WTC11 (cell line): ENCODE results near the gene CCNF. TPM values are rescaled to one million over a fixed set of nuclear protein-coding genes. Genes with fewer than 3 reads are reported as not detected.

Experiments
- ATAC-seq: fragments of 200-7000 bp; cut with Tn5 transposase; 2 replicates; pipeline ENCODE4 v1.10.0; 2021; ENCODE audit warnings: mild to moderate bottlenecking, moderate library complexity
- CTCF ChIA-PET: fragments of 300-600 bp; sonication (Branson Sonifier 250); formaldehyde crosslinking; loops from one replicate; lab custom pipeline; 2021; ENCODE audit warnings: antibody characterized with exemption; lab: Charles Lee
- POLR2A ChIA-PET: fragments of 350-600 bp; sonication (Branson Sonifier 250); formaldehyde crosslinking; loops from one replicate; lab custom pipeline; 2021; ENCODE audit warnings: antibody characterized with exemption; lab: Charles Lee
- DNase-seq: peaks from one replicate; pipeline ENCODE4 v3.0.0; 2021; ENCODE audit warnings: low spot score
- H3K27ac Mint-ChIP-seq: 2 replicates; pipeline ENCODE4 v1.8.0; 2021; ENCODE audit warnings: mixed read lengths
- H3K27me3 Mint-ChIP-seq: 2 replicates; pipeline ENCODE4 v1.8.0; 2021; ENCODE audit warnings: low read depth, mild to moderate bottlenecking, moderate library complexity, mixed read lengths
- H3K36me3 Mint-ChIP-seq: 2 replicates; pipeline ENCODE4 v1.8.0; 2021; ENCODE audit warnings: mixed read lengths
- H3K4me1 Mint-ChIP-seq: 2 replicates; pipeline ENCODE4 v1.8.0; 2022; ENCODE audit warnings: mixed read lengths
- H3K4me3 Mint-ChIP-seq: 2 replicates; pipeline ENCODE4 v1.8.0; 2021; ENCODE audit warnings: mild to moderate bottlenecking, moderate library complexity, mixed read lengths
- H3K9me3 Mint-ChIP-seq: 2 replicates; pipeline ENCODE4 v1.8.0; 2021; ENCODE audit warnings: mixed read lengths
- ATF1 ChIP-seq: sonication (generic); formaldehyde crosslinking; IDR thresholded peaks from 2 replicates; pipeline ENCODE4 v1.8.1; 2023; ENCODE audit warnings: mild to moderate bottlenecking, moderate library complexity, missing genetic modification reagents
- ATF6 ChIP-seq: sonication (generic); formaldehyde crosslinking; IDR thresholded peaks from 2 replicates; pipeline ENCODE4 v1.8.1; 2023; ENCODE audit warnings: mild to moderate bottlenecking, missing genetic modification reagents
- CREM ChIP-seq: sonication (generic); formaldehyde crosslinking; IDR thresholded peaks from 2 replicates; pipeline ENCODE4 v1.8.1; 2022; ENCODE audit warnings: mild to moderate bottlenecking, missing genetic modification reagents, moderate library complexity
- CTCF ChIP-seq: fragments of 200-600 bp; IDR thresholded peaks from 2 replicates; pipeline ENCODE4 v1.8.0; 2022; ENCODE audit warnings: antibody characterized with exemption
- EMX1 ChIP-seq: fragments of 250-450 bp; sonication (Bioruptor Pico); IDR thresholded peaks from 2 replicates; pipeline ENCODE4 v1.8.0; 2021; ENCODE audit warnings: mild to moderate bottlenecking
- ETV6 ChIP-seq: sonication (generic); formaldehyde crosslinking; IDR thresholded peaks from 2 replicates; pipeline ENCODE4 v1.8.1; 2022; ENCODE audit warnings: mild to moderate bottlenecking, missing genetic modification reagents
- FOXJ3 ChIP-seq: sonication (generic); formaldehyde crosslinking; IDR thresholded peaks from 2 replicates; pipeline ENCODE4 v1.9.0; 2021; ENCODE audit warnings: missing genetic modification reagents, mild to moderate bottlenecking, borderline replicate concordance
- GTF2I ChIP-seq: fragments of 250-450 bp; sonication (Bioruptor Pico); conservative IDR thresholded peaks from 2 replicates; pipeline ENCODE4 v1.4.0; 2021; ENCODE audit warnings: mild to moderate bottlenecking
- KAT7 ChIP-seq: sonication (generic); formaldehyde crosslinking; IDR thresholded peaks from 2 replicates; pipeline ENCODE4 v1.8.1; 2023; ENCODE audit warnings: missing genetic modification reagents, mild to moderate bottlenecking, borderline replicate concordance
- NFE2L1 ChIP-seq: sonication (generic); formaldehyde crosslinking; IDR thresholded peaks from 2 replicates; pipeline ENCODE4 v1.8.1; 2023; ENCODE audit warnings: missing genetic modification reagents
- PRRX2 ChIP-seq: fragments of 250-450 bp; sonication (Bioruptor Pico); IDR thresholded peaks from 2 replicates; pipeline ENCODE4 v1.8.0; 2021; ENCODE audit warnings: mild to moderate bottlenecking
- SOX15 ChIP-seq: fragments of 250-450 bp; sonication (Bioruptor Pico); IDR thresholded peaks from 2 replicates; pipeline ENCODE4 v1.9.0; 2021; ENCODE audit warnings: mild to moderate bottlenecking
- SP1 ChIP-seq: sonication (generic); formaldehyde crosslinking; conservative IDR thresholded peaks from 2 replicates; pipeline ENCODE4 v1.8.1; 2022; ENCODE audit warnings: missing genetic modification reagents
- USF2 ChIP-seq: sonication (generic); formaldehyde crosslinking; IDR thresholded peaks from 2 replicates; pipeline ENCODE4 v1.8.1; 2023; ENCODE audit warnings: mild to moderate bottlenecking, missing genetic modification reagents, moderate library complexity
- ZNF232 ChIP-seq: sonication (generic); formaldehyde crosslinking; IDR thresholded peaks from 2 replicates; pipeline ENCODE4 v1.8.0; 2022; ENCODE audit warnings: mild to moderate bottlenecking, missing genetic modification reagents
- ZNF416 ChIP-seq: fragments of 250-450 bp; sonication (Bioruptor Pico); IDR thresholded peaks from 2 replicates; pipeline ENCODE4 v1.9.0; 2021; ENCODE audit warnings: mild to moderate bottlenecking, inconsistent platforms
- ZNF423 ChIP-seq: fragments of 250-450 bp; sonication (Bioruptor Pico); IDR thresholded peaks from 2 replicates; pipeline ENCODE4 v2.1.2; 2022; ENCODE audit warnings: mild to moderate bottlenecking, moderate library complexity
- ZNF671 ChIP-seq: fragments of 250-450 bp; sonication (Bioruptor Pico); IDR thresholded peaks from 2 replicates; pipeline ENCODE4 v1.8.0; 2021; ENCODE audit warnings: mild to moderate bottlenecking
- total RNA-seq: library from RNA; stranded (reverse); gene quantifications from 3 replicates; pipeline ENCODE4 v1.2.3, GENCODE V29; 2021
- TF ChIP-seq, protein P1 (sequence below): sonication (generic); formaldehyde crosslinking; IDR thresholded peaks from 2 replicates; pipeline ENCODE4 v1.8.0; 2022; ENCODE audit warnings: mild to moderate bottlenecking, missing genetic modification reagents
- TF ChIP-seq, protein P2 (sequence below): sonication (generic); formaldehyde crosslinking; IDR thresholded peaks from 2 replicates; pipeline ENCODE4 v1.8.1; 2023; ENCODE audit warnings: mild to moderate bottlenecking, missing genetic modification reagents
- TF ChIP-seq, protein P3 (sequence below): sonication (generic); formaldehyde crosslinking; IDR thresholded peaks from 2 replicates; pipeline ENCODE4 v1.8.1; 2023; ENCODE audit warnings: mild to moderate bottlenecking, missing genetic modification reagents, borderline replicate concordance

The CCNF gene
- total RNA-seq, 1 experiment from 2014 or later = 65.7 TPM

DNA sequence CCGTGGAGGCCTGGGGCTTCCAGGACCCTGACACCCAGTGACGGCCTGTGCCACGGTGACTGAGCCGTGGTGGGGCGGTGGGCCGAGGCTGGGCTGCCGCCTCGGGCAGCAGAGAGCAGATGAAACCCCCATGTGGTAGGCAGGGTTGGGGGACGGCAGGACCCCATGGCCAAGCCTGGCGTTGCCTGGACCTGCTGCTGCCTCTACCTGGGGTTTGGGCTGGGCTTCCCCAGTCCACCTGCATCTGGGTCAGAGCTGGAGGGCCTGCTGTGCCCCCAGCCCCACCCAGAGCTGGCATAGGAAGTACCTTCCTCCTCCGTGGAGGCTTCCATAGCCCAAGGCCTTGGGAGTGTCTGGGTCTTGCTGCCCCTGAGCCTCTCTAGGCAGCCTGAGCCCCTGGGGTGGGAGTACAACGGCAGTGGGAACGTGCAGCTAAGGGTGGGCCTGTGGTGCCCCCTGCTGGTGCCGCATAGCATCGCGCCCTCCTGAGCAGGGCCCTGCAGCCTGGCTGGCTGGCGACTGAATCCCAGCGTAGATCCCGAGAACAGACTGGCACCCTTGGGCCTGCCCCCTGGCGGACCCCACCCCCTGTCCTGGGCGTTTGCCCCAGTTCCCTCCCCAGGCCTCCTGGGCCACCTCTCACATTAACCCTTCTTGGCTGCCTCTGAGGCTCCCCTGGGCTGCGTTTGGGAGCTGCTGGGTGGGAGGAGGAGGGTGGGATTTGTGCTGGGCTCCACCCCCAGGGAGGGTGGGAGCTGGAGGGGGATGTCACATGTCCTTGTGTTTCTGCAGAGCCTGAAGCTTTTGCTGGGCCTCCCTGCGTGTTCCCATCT, 71.9 kb downstream of the CCNF start:
- no peaks in the 10 kb centered on the region for H3K9me3 Mint-ChIP-seq
- TF ChIP-seq PRRX2 (CRISPR knock-in tag) (no peak), FOXJ3 (CRISPR knock-in tag) (no peak), USF2 (peak; percentile 78), CTCF (peak; percentile 94), ZNF423 (CRISPR knock-in tag) (peak; percentile 77), GTF2I (CRISPR knock-in tag) (no peak), EMX1 (CRISPR knock-in tag) (no peak), ETV6 (peak; percentile 48; the same call in 1 of the 2 replicates), SP1 (CRISPR knock-in tag) (peak; percentile 33; the same call in 1 of the 2 replicates)
- TF ChIP-seq, protein P1, sequence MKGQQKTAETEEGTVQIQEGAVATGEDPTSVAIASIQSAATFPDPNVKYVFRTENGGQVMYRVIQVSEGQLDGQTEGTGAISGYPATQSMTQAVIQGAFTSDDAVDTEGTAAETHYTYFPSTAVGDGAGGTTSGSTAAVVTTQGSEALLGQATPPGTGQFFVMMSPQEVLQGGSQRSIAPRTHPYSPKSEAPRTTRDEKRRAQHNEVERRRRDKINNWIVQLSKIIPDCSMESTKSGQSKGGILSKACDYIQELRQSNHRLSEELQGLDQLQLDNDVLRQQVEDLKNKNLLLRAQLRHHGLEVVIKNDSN (CRISPR knock-in tag) = peak; percentile 79; the same call in 1 of the 2 replicates
- no peaks in the 10 kb centered on the region for H3K27me3 Mint-ChIP-seq
- DNase-seq (peak; percentile 93), ATAC-seq (peak; percentile 91)
- peaks cover 4% of the 10 kb centered on the region for H3K4me1 Mint-ChIP-seq
- H3K27ac Mint-ChIP-seq = no peak overlapping the region
- CTCF ChIA-PET = interaction anchor here (0.5 to 3.5 kb wide), 64 partner anchors 9 to 1902 kb away, joined by 3 to 57 read pairs (median 6); partner anchors contain the start of genes ABCA3, AMDHD2, ATP6V0C and CCNF
- H3K4me3 Mint-ChIP-seq = peak overlapping the region; percentile 49
- H3K36me3 Mint-ChIP-seq = peaks cover 5% of the 10 kb centered on the region
- POLR2A ChIA-PET = interaction anchor here (0.6 to 1.5 kb wide), 8 partner anchors 19 to 545 kb away, joined by 3 to 13 read pairs (median 4); partner anchors contain the start of genes AMDHD2, ECI1, NTN3 and PDPK1

GRCh38 chr16:2501946-2502895, 73.0 kb downstream of the CCNF start:
- POLR2A ChIA-PET = interaction anchor here (0.6 to 1.5 kb wide), 8 partner anchors 18 to 347 kb away, joined by 3 to 13 read pairs (median 4); partner anchors contain the start of genes AMDHD2, ECI1, NTN3 and PDPK1
- no peaks in the 10 kb centered on the region for H3K27me3 Mint-ChIP-seq
- DNase-seq (no peak), ATAC-seq (no peak)
- H3K4me1 Mint-ChIP-seq = peaks cover 4% of the 10 kb centered on the region
- H3K4me3 Mint-ChIP-seq = peak overlapping the region; percentile 49
- CTCF ChIA-PET = interaction anchor here (0.5 to 3.5 kb wide), 59 partner anchors 10 to 498 kb away, joined by 3 to 57 read pairs (median 6); partner anchors contain the start of genes ABCA3, AMDHD2, ATP6V0C and CCNF
- H3K9me3 Mint-ChIP-seq = no peaks in the 10 kb centered on the region
- H3K27ac Mint-ChIP-seq = no peak overlapping the region
- H3K36me3 Mint-ChIP-seq = peaks cover 5% of the 10 kb centered on the region
- no peak for TF ChIP-seq ZNF671
- TF ChIP-seq, protein P2, sequence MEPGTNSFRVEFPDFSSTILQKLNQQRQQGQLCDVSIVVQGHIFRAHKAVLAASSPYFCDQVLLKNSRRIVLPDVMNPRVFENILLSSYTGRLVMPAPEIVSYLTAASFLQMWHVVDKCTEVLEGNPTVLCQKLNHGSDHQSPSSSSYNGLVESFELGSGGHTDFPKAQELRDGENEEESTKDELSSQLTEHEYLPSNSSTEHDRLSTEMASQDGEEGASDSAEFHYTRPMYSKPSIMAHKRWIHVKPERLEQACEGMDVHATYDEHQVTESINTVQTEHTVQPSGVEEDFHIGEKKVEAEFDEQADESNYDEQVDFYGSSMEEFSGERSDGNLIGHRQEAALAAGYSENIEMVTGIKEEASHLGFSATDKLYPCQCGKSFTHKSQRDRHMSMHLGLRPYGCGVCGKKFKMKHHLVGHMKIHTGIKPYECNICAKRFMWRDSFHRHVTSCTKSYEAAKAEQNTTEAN (CRISPR knock-in tag) = no peak
- TF ChIP-seq ATF1 (CRISPR knock-in tag) = no peak
- TF ChIP-seq, protein P3, sequence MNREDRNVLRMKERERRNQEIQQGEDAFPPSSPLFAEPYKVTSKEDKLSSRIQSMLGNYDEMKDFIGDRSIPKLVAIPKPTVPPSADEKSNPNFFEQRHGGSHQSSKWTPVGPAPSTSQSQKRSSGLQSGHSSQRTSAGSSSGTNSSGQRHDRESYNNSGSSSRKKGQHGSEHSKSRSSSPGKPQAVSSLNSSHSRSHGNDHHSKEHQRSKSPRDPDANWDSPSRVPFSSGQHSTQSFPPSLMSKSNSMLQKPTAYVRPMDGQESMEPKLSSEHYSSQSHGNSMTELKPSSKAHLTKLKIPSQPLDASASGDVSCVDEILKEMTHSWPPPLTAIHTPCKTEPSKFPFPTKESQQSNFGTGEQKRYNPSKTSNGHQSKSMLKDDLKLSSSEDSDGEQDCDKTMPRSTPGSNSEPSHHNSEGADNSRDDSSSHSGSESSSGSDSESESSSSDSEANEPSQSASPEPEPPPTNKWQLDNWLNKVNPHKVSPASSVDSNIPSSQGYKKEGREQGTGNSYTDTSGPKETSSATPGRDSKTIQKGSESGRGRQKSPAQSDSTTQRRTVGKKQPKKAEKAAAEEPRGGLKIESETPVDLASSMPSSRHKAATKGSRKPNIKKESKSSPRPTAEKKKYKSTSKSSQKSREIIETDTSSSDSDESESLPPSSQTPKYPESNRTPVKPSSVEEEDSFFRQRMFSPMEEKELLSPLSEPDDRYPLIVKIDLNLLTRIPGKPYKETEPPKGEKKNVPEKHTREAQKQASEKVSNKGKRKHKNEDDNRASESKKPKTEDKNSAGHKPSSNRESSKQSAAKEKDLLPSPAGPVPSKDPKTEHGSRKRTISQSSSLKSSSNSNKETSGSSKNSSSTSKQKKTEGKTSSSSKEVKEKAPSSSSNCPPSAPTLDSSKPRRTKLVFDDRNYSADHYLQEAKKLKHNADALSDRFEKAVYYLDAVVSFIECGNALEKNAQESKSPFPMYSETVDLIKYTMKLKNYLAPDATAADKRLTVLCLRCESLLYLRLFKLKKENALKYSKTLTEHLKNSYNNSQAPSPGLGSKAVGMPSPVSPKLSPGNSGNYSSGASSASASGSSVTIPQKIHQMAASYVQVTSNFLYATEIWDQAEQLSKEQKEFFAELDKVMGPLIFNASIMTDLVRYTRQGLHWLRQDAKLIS (CRISPR knock-in tag) = no peak
- TF ChIP-seq KAT7 (CRISPR knock-in tag) = no peak
- no peak for TF ChIP-seq ATF6 (CRISPR knock-in tag)
- TF ChIP-seq NFE2L1 (CRISPR knock-in tag) = no peak
- no peak for TF ChIP-seq CREM (CRISPR knock-in tag)
- no peak for TF ChIP-seq ZNF232 (CRISPR knock-in tag)
- no peak for TF ChIP-seq ZNF416
- no peak for TF ChIP-seq SOX15
- TF ChIP-seq ZNF423 (CRISPR knock-in tag) = no peak
